HCT116 (cell line): ENCODE data around the gene SOD1. TPM values are rescaled to one million over a fixed set of nuclear protein-coding genes. Genes with fewer than 3 reads are reported as not detected.

ENCODE experiments used
- ATAC-seq: fragments of 200-7000 bp; cut with Tn5 transposase; 2 replicates; pipeline ENCODE4 v1.9.1; 2020; ENCODE audit warnings: mild to moderate bottlenecking, moderate library complexity
- BruUV-seq: library from RNA; stranded (reverse); fragments of 400-500 nt; replicated peaks from 2 replicates; lab custom pipeline; 2021; lab: Mats Ljungman, UMichigan
- CTCF ChIA-PET: fragments of 300-600 bp; sonication (Branson Sonifier 250); formaldehyde crosslinking; loops from one replicate; lab custom pipeline; 2021; ENCODE audit warnings: antibody characterized with exemption; lab: Charles Lee
- POLR2A ChIA-PET: fragments of 300-600, 350-600 bp; sonication (Branson Sonifier 250); formaldehyde crosslinking; loops from one replicate; lab custom pipeline; 2021; ENCODE audit warnings: antibody characterized with exemption; lab: Charles Lee
- RAD21 ChIA-PET, 2 experiments: fragments of 300-600 bp; sonication (Branson Sonifier 250); formaldehyde crosslinking; loops; one replicate each; lab custom pipeline; 2023; ENCODE audit warnings: low total read pairs in 2 of 2; ENCODE audit not compliant: uncharacterized antibody in 2 of 2, unreplicated experiment in 2 of 2, low non-redundant PET in 1 of 2; lab: Charles Lee
- DNase-seq: peaks from one replicate; pipeline ENCODE4 v3.0.0-alpha.2; 2010; ENCODE audit warnings: low read depth, low spot score
- H2AFZ ChIP-seq: fragments of 200-600 bp; shearing (Covaris generic), sonication (generic); 2 replicates; pipeline ENCODE4 v1.6.1; 2017; ENCODE audit warnings: low read depth, mixed run types, mixed read lengths, antibody characterized with exemption, low read length; ENCODE audit not compliant: poor library complexity, severe bottlenecking
- H3K27ac ChIP-seq: 2 replicates; pipeline ENCODE4 v1.5.1; 2012; ENCODE audit warnings: low read depth, low read length
- H3K27me3 ChIP-seq: fragments of 200-600 bp; sonication (generic); 2 replicates; pipeline ENCODE4 v1.6.1; 2016; ENCODE audit warnings: mixed run types, low read length, mixed read lengths; ENCODE audit not compliant: insufficient read depth
- H3K36me3 ChIP-seq, 2 experiments: fragments of 200-500 bp in 1 of 2; fragments of 200-600 bp in 1 of 2; sonication (Bioruptor generic) in 1 of 2; sonication (generic) in 1 of 2; 2 replicates each; pipeline versions ENCODE4 v1.5.1 to v1.6.1; 2014 to 2016; ENCODE audit warnings: low read length in 2 of 2, inconsistent platforms in 1 of 2, mixed read lengths in 1 of 2, mixed run types in 1 of 2; ENCODE audit not compliant: insufficient read depth in 2 of 2, control insufficient read depth in 1 of 2
- H3K4me1 ChIP-seq, 2 experiments: fragments of 200-600 bp in 1 of 2; sonication (generic) in 1 of 2; 2 replicates each; pipeline versions ENCODE4 v1.5.1 to v1.6.1; 2012 to 2017; ENCODE audit warnings: low read length in 2 of 2, inconsistent platforms in 1 of 2, mild to moderate bottlenecking in 1 of 2, mixed read lengths in 1 of 2, mixed run types in 1 of 2, moderate library complexity in 1 of 2; ENCODE audit not compliant: insufficient read depth in 2 of 2, control insufficient read depth in 1 of 2
- H3K4me2 ChIP-seq: fragments of 200-600 bp; sonication (generic); 2 replicates; pipeline ENCODE4 v1.6.1; 2017; ENCODE audit warnings: mixed run types, low read length, mixed read lengths
- H3K4me3 ChIP-seq, 2 experiments: fragments of 200-600 bp in 1 of 2; sonication (generic) in 1 of 2; replicated peaks in 1 of 2; 2 replicates each; pipeline ENCODE4 v1.5.1; 2011 to 2016; ENCODE audit warnings: low read length in 2 of 2, control low read depth in 1 of 2, low read depth in 1 of 2, mild to moderate bottlenecking in 1 of 2, mixed read lengths in 1 of 2, mixed run types in 1 of 2
- H3K79me2 ChIP-seq: fragments of 200-600 bp; sonication (generic); 2 replicates; pipeline ENCODE4 v1.6.1; 2017; ENCODE audit warnings: mild to moderate bottlenecking, mixed run types, low read length, moderate library complexity, mixed read lengths; ENCODE audit not compliant: insufficient read depth
- H3K9ac ChIP-seq: fragments of 200-600 bp; sonication (generic); 2 replicates; pipeline ENCODE4 v1.6.1; 2016; ENCODE audit warnings: low read length, mixed read lengths
- H3K9me2 ChIP-seq: fragments of 200-600 bp; sonication (generic), shearing (Covaris generic); 2 replicates; pipeline ENCODE4 v1.6.1; 2017; ENCODE audit warnings: mixed run types, mild to moderate bottlenecking, moderate library complexity; ENCODE audit not compliant: insufficient read depth
- H3K9me3 ChIP-seq, 2 experiments: fragments of 200-500 bp in 1 of 2; fragments of 200-600 bp in 1 of 2; sonication (Bioruptor generic) in 1 of 2; sonication (generic) in 1 of 2; 2 replicates each; pipeline ENCODE4 v1.6.1; 2014 to 2017; ENCODE audit warnings: low read length in 2 of 2, mixed read lengths in 2 of 2, inconsistent platforms in 1 of 2, low read depth in 1 of 2, mild to moderate bottlenecking in 1 of 2, mixed run types in 1 of 2, moderate library complexity in 1 of 2; ENCODE audit not compliant: control insufficient read depth in 1 of 2, insufficient read depth in 1 of 2
- H4K20me1 ChIP-seq: fragments of 200-600 bp; sonication (generic), shearing (Covaris generic); 2 replicates; pipeline ENCODE4 v1.6.1; 2017; ENCODE audit warnings: mixed run types, mild to moderate bottlenecking, moderate library complexity; ENCODE audit not compliant: insufficient read depth
- CBX3 ChIP-seq: IDR thresholded peaks from 2 replicates; pipeline ENCODE4 v1.6.1; 2012; ENCODE audit warnings: low read depth
- CEBPB ChIP-seq: IDR thresholded peaks from 2 replicates; pipeline ENCODE4 v1.6.1; 2012; ENCODE audit warnings: low read depth
- EGR1 ChIP-seq: IDR thresholded peaks from 2 replicates; pipeline ENCODE4 v1.6.1; 2012; ENCODE audit warnings: low read depth
- EZH2 ChIP-seq: fragments of 200-600 bp; sonication (generic); IDR thresholded peaks from 2 replicates; pipeline ENCODE4 v1.6.1; 2017; ENCODE audit warnings: antibody characterized with exemption, mixed run types
- EZH2phosphoT487 ChIP-seq: fragments of 200-600 bp; IDR thresholded peaks from 2 replicates; pipeline ENCODE4 v1.6.1; 2018; ENCODE audit warnings: antibody characterized with exemption, borderline replicate concordance
- FOSL1 ChIP-seq: IDR thresholded peaks from 2 replicates; pipeline ENCODE4 v1.6.1; 2012; ENCODE audit warnings: low read depth
- JUND ChIP-seq: IDR thresholded peaks from 2 replicates; pipeline ENCODE4 v1.6.1; 2012
- POLR2AphosphoS5 ChIP-seq: IDR thresholded peaks from 2 replicates; pipeline ENCODE4 v1.6.1; 2011; ENCODE audit warnings: mild to moderate bottlenecking, low read depth, low read length, moderate library complexity
- RAD21 ChIP-seq: IDR thresholded peaks from 2 replicates; pipeline ENCODE4 v1.6.1; 2012; ENCODE audit warnings: low read depth, mild to moderate bottlenecking
- SIN3A ChIP-seq: IDR thresholded peaks from 2 replicates; pipeline ENCODE4 v1.6.1; 2012; ENCODE audit warnings: low read depth
- SP1 ChIP-seq: IDR thresholded peaks from 2 replicates; pipeline ENCODE4 v1.6.1; 2012; ENCODE audit warnings: low read depth
- SRF ChIP-seq: IDR thresholded peaks from 2 replicates; pipeline ENCODE4 v1.6.1; 2012; ENCODE audit warnings: low read depth
- TCF7L2 ChIP-seq: IDR thresholded peaks from 2 replicates; pipeline ENCODE4 v1.7.0; 2011; ENCODE audit warnings: borderline replicate concordance, inconsistent platforms; ENCODE audit not compliant: insufficient read depth, insufficient read length; ENCODE audit errors: extremely low read depth
- ZBTB33 ChIP-seq: IDR thresholded peaks from 2 replicates; pipeline ENCODE4 v1.6.1; 2011; ENCODE audit warnings: mild to moderate bottlenecking, low read length, moderate library complexity; ENCODE audit not compliant: insufficient replicate concordance; ENCODE audit errors: extremely low read depth
- ZNF274 ChIP-seq: fragments of 200-500 bp; sonication (Bioruptor generic); IDR thresholded peaks from 2 replicates; pipeline ENCODE4 v1.6.1; 2014; ENCODE audit warnings: mild to moderate bottlenecking, low read depth, low read length, inconsistent platforms
- intact Hi-C: fragments of 100-400 bp; cut with micrococcal nuclease; formaldehyde crosslinking; loops from 2 replicates; pipeline ENCODE4 v1.10.0; 2022
- total RNA-seq: library from RNA; stranded (reverse); gene quantifications from one replicate; pipeline ENCODE4 v1.2.1, GENCODE V29; 2021; ENCODE audit not compliant: unreplicated experiment
- TF ChIP-seq, protein P1 (sequence below): IDR thresholded peaks from 2 replicates; pipeline ENCODE4 v1.6.1; 2012
- TF ChIP-seq, protein P2 (sequence below): IDR thresholded peaks from 2 replicates; pipeline ENCODE4 v1.6.1; 2012
- TF ChIP-seq, protein P3 (sequence below): IDR thresholded peaks from 2 replicates; pipeline ENCODE4 v1.6.1; 2012; ENCODE audit warnings: low read depth

The SOD1 gene
- total RNA-seq, 1 experiment from 2014 or later, result 419 TPM

GRCh38 chr21:31658053-31658452, 1.4 kb upstream of the SOD1 start:
- Histone ChIP-seq H3K4me1 (peaks cover 5 to 31% of the 10 kb centered on the region in 2 experiments; a peak in 3 of 4 replicates), H3K4me3 (no peak overlapping the region), H3K36me3 (peaks cover 0 to 11% of the 10 kb centered on the region in 2 experiments; a peak in 1 of 4 replicates), H3K9me3 (no peaks in the 10 kb centered on the region), H2AFZ (no peak overlapping the region), H4K20me1 (peaks cover 9% of the 10 kb centered on the region; the same call in 1 of the 2 replicates), H3K9me2 (no peaks in the 10 kb centered on the region), H3K27ac (no peak overlapping the region), H3K4me2 (no peak overlapping the region), H3K79me2 (peaks cover 30% of the 10 kb centered on the region), H3K27me3 (no peaks in the 10 kb centered on the region), H3K9ac (no peak overlapping the region)
- intact Hi-C loops, result no loop called here
- CTCF ChIA-PET, result no interaction called here
- DNase-seq (no peak), ATAC-seq (no peak)
- BruUV-seq, result no TSS peak
- no peak for TF ChIP-seq JUND
- no peak for TF ChIP-seq ZBTB33
- TF ChIP-seq TCF7L2, result no peak
- no peak for TF ChIP-seq FOSL1
- no peak for TF ChIP-seq EZH2phosphoT487
- no peak for TF ChIP-seq SRF
- no peak for TF ChIP-seq CEBPB
- TF ChIP-seq, protein P1, sequence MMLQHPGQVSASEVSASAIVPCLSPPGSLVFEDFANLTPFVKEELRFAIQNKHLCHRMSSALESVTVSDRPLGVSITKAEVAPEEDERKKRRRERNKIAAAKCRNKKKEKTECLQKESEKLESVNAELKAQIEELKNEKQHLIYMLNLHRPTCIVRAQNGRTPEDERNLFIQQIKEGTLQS, result no peak
- TF ChIP-seq SIN3A, result no peak
- no peak for TF ChIP-seq CBX3
- TF ChIP-seq, protein P2, sequence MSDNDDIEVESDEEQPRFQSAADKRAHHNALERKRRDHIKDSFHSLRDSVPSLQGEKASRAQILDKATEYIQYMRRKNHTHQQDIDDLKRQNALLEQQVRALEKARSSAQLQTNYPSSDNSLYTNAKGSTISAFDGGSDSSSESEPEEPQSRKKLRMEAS, result no peak
- TF ChIP-seq EGR1, result no peak
- no peak for TF ChIP-seq POLR2AphosphoS5
- TF ChIP-seq EZH2, result no peak
- no peak for TF ChIP-seq RAD21
- no peak for TF ChIP-seq ZNF274
- TF ChIP-seq, protein P3, sequence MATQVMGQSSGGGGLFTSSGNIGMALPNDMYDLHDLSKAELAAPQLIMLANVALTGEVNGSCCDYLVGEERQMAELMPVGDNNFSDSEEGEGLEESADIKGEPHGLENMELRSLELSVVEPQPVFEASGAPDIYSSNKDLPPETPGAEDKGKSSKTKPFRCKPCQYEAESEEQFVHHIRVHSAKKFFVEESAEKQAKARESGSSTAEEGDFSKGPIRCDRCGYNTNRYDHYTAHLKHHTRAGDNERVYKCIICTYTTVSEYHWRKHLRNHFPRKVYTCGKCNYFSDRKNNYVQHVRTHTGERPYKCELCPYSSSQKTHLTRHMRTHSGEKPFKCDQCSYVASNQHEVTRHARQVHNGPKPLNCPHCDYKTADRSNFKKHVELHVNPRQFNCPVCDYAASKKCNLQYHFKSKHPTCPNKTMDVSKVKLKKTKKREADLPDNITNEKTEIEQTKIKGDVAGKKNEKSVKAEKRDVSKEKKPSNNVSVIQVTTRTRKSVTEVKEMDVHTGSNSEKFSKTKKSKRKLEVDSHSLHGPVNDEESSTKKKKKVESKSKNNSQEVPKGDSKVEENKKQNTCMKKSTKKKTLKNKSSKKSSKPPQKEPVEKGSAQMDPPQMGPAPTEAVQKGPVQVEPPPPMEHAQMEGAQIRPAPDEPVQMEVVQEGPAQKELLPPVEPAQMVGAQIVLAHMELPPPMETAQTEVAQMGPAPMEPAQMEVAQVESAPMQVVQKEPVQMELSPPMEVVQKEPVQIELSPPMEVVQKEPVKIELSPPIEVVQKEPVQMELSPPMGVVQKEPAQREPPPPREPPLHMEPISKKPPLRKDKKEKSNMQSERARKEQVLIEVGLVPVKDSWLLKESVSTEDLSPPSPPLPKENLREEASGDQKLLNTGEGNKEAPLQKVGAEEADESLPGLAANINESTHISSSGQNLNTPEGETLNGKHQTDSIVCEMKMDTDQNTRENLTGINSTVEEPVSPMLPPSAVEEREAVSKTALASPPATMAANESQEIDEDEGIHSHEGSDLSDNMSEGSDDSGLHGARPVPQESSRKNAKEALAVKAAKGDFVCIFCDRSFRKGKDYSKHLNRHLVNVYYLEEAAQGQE, result no peak
- no peak for TF ChIP-seq SP1
- RAD21 ChIA-PET, result no interaction called here
- POLR2A ChIA-PET, result no interaction called here
